Measurements from ENCODE around the gene QSER1.

Gene QSER1

GRCh38 chr11:32905028-32905667, 12.5 kb downstream of the QSER1 start:
- no peak overlapping the region for H3K4me3 ChIP-seq (ENCODE audit: low read depth, low read length)
- H3K9ac ChIP-seq (ENCODE audit: low read length) = no peak overlapping the region
- WGBS (ENCODE audit: extremely low coverage, insufficient coverage, insufficient read length) = no CpG with 5 or more reads among the region's 3 CpGs
- H3K4ac ChIP-seq (ENCODE audit: low read depth, low read length) = no peak overlapping the region
- H4K8ac ChIP-seq (ENCODE audit: low read depth, low read length) = no peak overlapping the region
- no peaks in the 10 kb centered on the region for H3K79me1 ChIP-seq (ENCODE audit: low read length)
- H2BK5ac ChIP-seq (ENCODE audit: low read depth, low read length, poor library complexity) = no peak overlapping the region
- no peak overlapping the region for H3K18ac ChIP-seq (ENCODE audit: low read length)
- no peak overlapping the region for H3K23ac ChIP-seq (ENCODE audit: low read length)
- H3K27me3 ChIP-seq (ENCODE audit: insufficient read depth, low read length) = no peaks in the 10 kb centered on the region
- H4K12ac ChIP-seq (ENCODE audit: low read depth, low read length) = no peak overlapping the region
- H3K9me3 ChIP-seq (ENCODE audit: insufficient read depth, low read depth, low read length) = no peaks in the 10 kb centered on the region
- no peak overlapping the region for H3K27ac ChIP-seq (ENCODE audit: low read depth, low read length)
- H3K4me2 ChIP-seq (ENCODE audit: low read length) = no peak overlapping the region
- H4K91ac ChIP-seq (ENCODE audit: low read depth, low read length) = no peak overlapping the region
- H2BK12ac ChIP-seq (ENCODE audit: low read length) = no peak overlapping the region
- H3K4me1 ChIP-seq (ENCODE audit: control insufficient read depth in 1 of 2, insufficient read depth in 2 of 2, low read length in 2 of 2) = peaks cover 0 to 9% of the 10 kb centered on the region in 2 experiments
- no peak overlapping the region for H2AK5ac ChIP-seq (ENCODE audit: low read length)
- H3K36me3 ChIP-seq (ENCODE audit: control insufficient read depth in 1 of 2, insufficient read depth in 2 of 2, low read length in 2 of 2) = peaks cover 0 to 3% of the 10 kb centered on the region in 2 experiments
- H3K14ac ChIP-seq (ENCODE audit: low read length) = no peak overlapping the region
- no peak for DNase-seq
- H3K79me2 ChIP-seq (ENCODE audit: control insufficient read depth, insufficient read depth, low read length, poor library complexity) = peaks cover 6% of the 10 kb centered on the region
- H2BK120ac ChIP-seq (ENCODE audit: insufficient read depth, low read length, poor library complexity) = no peak overlapping the region
- no peak overlapping the region for H2AFZ ChIP-seq (ENCODE audit: insufficient read depth, low read length, poor library complexity)

DNA sequence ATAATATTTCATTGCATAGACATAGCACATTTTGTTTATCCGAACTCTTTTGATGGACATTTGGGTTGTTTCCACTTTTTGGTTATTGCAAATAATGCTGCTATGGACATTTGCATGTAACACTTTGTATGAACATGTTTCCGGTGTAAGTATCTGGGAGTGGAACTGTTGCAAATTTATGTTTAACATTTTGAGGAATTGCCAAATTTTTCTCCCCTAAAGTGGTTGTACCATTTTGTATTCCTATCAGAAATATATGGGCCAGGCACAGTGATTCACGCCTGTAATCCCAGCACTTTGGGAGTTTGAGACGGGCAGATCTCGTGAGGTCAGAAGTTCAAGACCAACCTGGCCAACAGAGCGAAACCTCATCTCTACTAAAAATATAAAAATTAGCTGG, 16.0 kb downstream of the QSER1 start:
- peaks cover 0 to 6% of the 10 kb centered on the region in 2 experiments for H3K36me3 ChIP-seq (ENCODE audit: control insufficient read depth in 1 of 2, insufficient read depth in 2 of 2, low read length in 2 of 2)
- H3K4me3 ChIP-seq (ENCODE audit: low read depth, low read length) = no peak overlapping the region
- no peak for DNase-seq
- H3K79me2 ChIP-seq (ENCODE audit: control insufficient read depth, insufficient read depth, low read length, poor library complexity) = peaks cover 6% of the 10 kb centered on the region
- H4K12ac ChIP-seq (ENCODE audit: low read depth, low read length) = no peak overlapping the region
- no peaks in the 10 kb centered on the region for H3K27me3 ChIP-seq (ENCODE audit: insufficient read depth, low read length)
- H3K27ac ChIP-seq (ENCODE audit: low read depth, low read length) = no peak overlapping the region
- no peak overlapping the region for H2BK5ac ChIP-seq (ENCODE audit: low read depth, low read length, poor library complexity)
- H3K9ac ChIP-seq (ENCODE audit: low read length) = no peak overlapping the region
- no peak overlapping the region for H2AFZ ChIP-seq (ENCODE audit: insufficient read depth, low read length, poor library complexity)
- H3K4me1 ChIP-seq (ENCODE audit: control insufficient read depth in 1 of 2, insufficient read depth in 2 of 2, low read length in 2 of 2) = no peaks in the 10 kb centered on the region
- H4K8ac ChIP-seq (ENCODE audit: low read depth, low read length) = no peak overlapping the region
- no peak overlapping the region for H3K14ac ChIP-seq (ENCODE audit: low read length)
- no peak overlapping the region for H3K23ac ChIP-seq (ENCODE audit: low read length)
- H3K18ac ChIP-seq (ENCODE audit: low read length) = no peak overlapping the region
- no peaks in the 10 kb centered on the region for H3K9me3 ChIP-seq (ENCODE audit: insufficient read depth, low read depth, low read length)
- no peak overlapping the region for H2BK120ac ChIP-seq (ENCODE audit: insufficient read depth, low read length, poor library complexity)
- H2BK12ac ChIP-seq (ENCODE audit: low read length) = no peak overlapping the region
- no peaks in the 10 kb centered on the region for H3K79me1 ChIP-seq (ENCODE audit: low read length)
- no peak overlapping the region for H4K91ac ChIP-seq (ENCODE audit: low read depth, low read length)
- no peak overlapping the region for H2AK5ac ChIP-seq (ENCODE audit: low read length)
- WGBS (ENCODE audit: extremely low coverage, insufficient coverage, insufficient read length) = no CpG with 5 or more reads among the region's 6 CpGs
- H3K4me2 ChIP-seq (ENCODE audit: low read length) = no peak overlapping the region
- no peak overlapping the region for H3K4ac ChIP-seq (ENCODE audit: low read depth, low read length)

DNA sequence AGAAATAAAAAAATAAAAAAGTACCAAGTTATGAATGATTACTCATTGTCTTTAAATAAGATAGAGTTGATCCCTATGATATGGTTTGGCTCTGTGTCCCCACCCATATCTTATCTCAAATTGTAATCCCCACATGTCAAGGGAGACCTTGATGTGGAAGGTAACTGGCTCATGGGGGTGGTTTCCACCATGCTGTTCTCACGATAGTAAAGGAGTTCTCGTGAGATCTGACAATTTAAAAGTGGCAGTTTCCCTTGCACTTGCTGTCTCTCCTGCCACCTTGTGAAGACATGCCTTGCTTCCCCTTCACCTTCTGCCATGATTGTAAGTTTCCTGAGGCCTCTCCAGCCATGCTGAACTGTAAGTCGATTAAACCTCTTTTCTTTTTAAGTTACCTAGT, 18.8 kb downstream of the QSER1 start:
- H4K8ac ChIP-seq (ENCODE audit: low read depth, low read length) = no peak overlapping the region
- no peak overlapping the region for H3K4me2 ChIP-seq (ENCODE audit: low read length)
- no peak overlapping the region for H3K14ac ChIP-seq (ENCODE audit: low read length)
- no peak overlapping the region for H2AFZ ChIP-seq (ENCODE audit: insufficient read depth, low read length, poor library complexity)
- no peak overlapping the region for H4K91ac ChIP-seq (ENCODE audit: low read depth, low read length)
- no peak overlapping the region for H2BK5ac ChIP-seq (ENCODE audit: low read depth, low read length, poor library complexity)
- H3K4me1 ChIP-seq (ENCODE audit: control insufficient read depth in 1 of 2, insufficient read depth in 2 of 2, low read length in 2 of 2) = no peaks in the 10 kb centered on the region
- H3K18ac ChIP-seq (ENCODE audit: low read length) = no peak overlapping the region
- no peak overlapping the region for H4K12ac ChIP-seq (ENCODE audit: low read depth, low read length)
- H3K23ac ChIP-seq (ENCODE audit: low read length) = no peak overlapping the region
- no CpG with 5 or more reads among the region's 3 CpGs for WGBS (ENCODE audit: extremely low coverage, insufficient coverage, insufficient read length)
- H3K27ac ChIP-seq (ENCODE audit: low read depth, low read length) = no peak overlapping the region
- H3K9me3 ChIP-seq (ENCODE audit: insufficient read depth, low read depth, low read length) = no peaks in the 10 kb centered on the region
- H3K79me2 ChIP-seq (ENCODE audit: control insufficient read depth, insufficient read depth, low read length, poor library complexity) = peaks cover 9% of the 10 kb centered on the region
- H2AK5ac ChIP-seq (ENCODE audit: low read length) = no peak overlapping the region
- H3K79me1 ChIP-seq (ENCODE audit: low read length) = no peaks in the 10 kb centered on the region
- no peak overlapping the region for H2BK120ac ChIP-seq (ENCODE audit: insufficient read depth, low read length, poor library complexity)
- H3K36me3 ChIP-seq (ENCODE audit: control insufficient read depth in 1 of 2, insufficient read depth in 2 of 2, low read length in 2 of 2) = peaks cover 0 to 8% of the 10 kb centered on the region in 2 experiments
- DNase-seq = no peak
- no peak overlapping the region for H3K9ac ChIP-seq (ENCODE audit: low read length)
- H2BK12ac ChIP-seq (ENCODE audit: low read length) = no peak overlapping the region
- no peaks in the 10 kb centered on the region for H3K27me3 ChIP-seq (ENCODE audit: insufficient read depth, low read length)
- peak overlapping the region; percentile 9 for H3K4ac ChIP-seq (ENCODE audit: low read depth, low read length)
- H3K4me3 ChIP-seq (ENCODE audit: low read depth, low read length) = no peak overlapping the region

GRCh38 chr11:32913445-32913844, 20.8 kb downstream of the QSER1 start:
- H2BK12ac ChIP-seq (ENCODE audit: low read length) = no peak overlapping the region
- no peaks in the 10 kb centered on the region for H3K9me3 ChIP-seq (ENCODE audit: insufficient read depth, low read depth, low read length)
- no peak overlapping the region for H3K14ac ChIP-seq (ENCODE audit: low read length)
- peaks cover 0 to 2% of the 10 kb centered on the region in 2 experiments for H3K4me1 ChIP-seq (ENCODE audit: control insufficient read depth in 1 of 2, insufficient read depth in 2 of 2, low read length in 2 of 2)
- H2BK5ac ChIP-seq (ENCODE audit: low read depth, low read length, poor library complexity) = no peak overlapping the region
- H4K8ac ChIP-seq (ENCODE audit: low read depth, low read length) = no peak overlapping the region
- no peak overlapping the region for H2AK5ac ChIP-seq (ENCODE audit: low read length)
- no peak overlapping the region for H3K9ac ChIP-seq (ENCODE audit: low read length)
- no peak overlapping the region for H2BK120ac ChIP-seq (ENCODE audit: insufficient read depth, low read length, poor library complexity)
- H3K4me3 ChIP-seq (ENCODE audit: low read depth, low read length) = no peak overlapping the region
- H3K4me2 ChIP-seq (ENCODE audit: low read length) = no peak overlapping the region
- peaks cover 6% of the 10 kb centered on the region for H3K79me2 ChIP-seq (ENCODE audit: control insufficient read depth, insufficient read depth, low read length, poor library complexity)
- no peak overlapping the region for H4K12ac ChIP-seq (ENCODE audit: low read depth, low read length)
- no peak overlapping the region for H4K91ac ChIP-seq (ENCODE audit: low read depth, low read length)
- H2AFZ ChIP-seq (ENCODE audit: insufficient read depth, low read length, poor library complexity) = no peak overlapping the region
- no peak overlapping the region for H3K27ac ChIP-seq (ENCODE audit: low read depth, low read length)
- H3K36me3 ChIP-seq (ENCODE audit: control insufficient read depth in 1 of 2, insufficient read depth in 2 of 2, low read length in 2 of 2) = peaks cover 0 to 8% of the 10 kb centered on the region in 2 experiments
- no peak overlapping the region for H3K18ac ChIP-seq (ENCODE audit: low read length)
- no peak for DNase-seq
- no peak overlapping the region for H3K23ac ChIP-seq (ENCODE audit: low read length)
- peaks cover 2% of the 10 kb centered on the region for H3K79me1 ChIP-seq (ENCODE audit: low read length)
- WGBS (ENCODE audit: extremely low coverage, insufficient coverage, insufficient read length) = no CpG with 5 or more reads among the region's 7 CpGs
- no peaks in the 10 kb centered on the region for H3K27me3 ChIP-seq (ENCODE audit: insufficient read depth, low read length)
- H3K4ac ChIP-seq (ENCODE audit: low read depth, low read length) = peak overlapping the region; percentile 69
